HEK293T (cell line): ENCODE results near the gene CGN.
"Not testable (repeated sequence)": the region's sequence is repeated elsewhere in the genome, so short reads cannot be mapped to it uniquely, and the experiment has no call there.

Source experiments
- CTCF ChIA-PET: fragments of 350-600 bp; formaldehyde crosslinking; extraction: SDS; loops from one replicate; lab custom pipeline; 2021; ENCODE audit warnings: antibody characterized with exemption, inconsistent platforms; lab: Yijun Ruan, JAX
- POLR2A ChIA-PET: fragments of 350-600 bp; formaldehyde crosslinking; extraction: SDS; loops from one replicate; lab custom pipeline; 2020; ENCODE audit warnings: antibody characterized with exemption, inconsistent platforms; lab: Yijun Ruan, JAX
- DNase-seq: peaks from one replicate; pipeline ENCODE4 v3.0.0; 2012; ENCODE audit warnings: mixed read lengths; ENCODE audit errors: extremely low spot score
- ARNT ChIP-seq: fragments of 450-650 bp; IDR thresholded peaks from 2 replicates; pipeline ENCODE4 v1.6.1; 2017; ENCODE audit warnings: mild to moderate bottlenecking
- BHLHE40 ChIP-seq: fragments of 450-650 bp; IDR thresholded peaks from 2 replicates; pipeline ENCODE4 v1.6.1; 2016; ENCODE audit warnings: mild to moderate bottlenecking, moderate library complexity, borderline replicate concordance
- CTBP1 ChIP-seq: fragments of 450-650 bp; IDR thresholded peaks from 2 replicates; pipeline ENCODE4 v1.6.1; 2016; ENCODE audit warnings: borderline replicate concordance
- ELF4 ChIP-seq: fragments of 450-650 bp; IDR thresholded peaks from 2 replicates; pipeline ENCODE4 v1.6.1; 2017; ENCODE audit warnings: antibody characterized with exemption
- FOXA1 ChIP-seq: fragments of 450-650 bp; IDR thresholded peaks from 2 replicates; pipeline ENCODE4 v1.6.1; 2016; ENCODE audit warnings: mild to moderate bottlenecking
- FOXK2 ChIP-seq: fragments of 450-650 bp; IDR thresholded peaks from 2 replicates; pipeline ENCODE4 v1.6.1; 2016; ENCODE audit warnings: mild to moderate bottlenecking
- FOXM1 ChIP-seq: fragments of 450-650 bp; IDR thresholded peaks from 2 replicates; pipeline ENCODE4 v1.6.1; 2017; ENCODE audit warnings: mild to moderate bottlenecking, borderline replicate concordance
- HDGF ChIP-seq: fragments of 450-650 bp; IDR thresholded peaks from 2 replicates; pipeline ENCODE4 v1.6.1; 2017; ENCODE audit warnings: antibody characterized with exemption, borderline replicate concordance
- L3MBTL2 ChIP-seq: fragments of 450-650 bp; conservative IDR thresholded peaks from 2 replicates; pipeline ENCODE4 v1.6.1; 2016; ENCODE audit warnings: mild to moderate bottlenecking
- LEF1 ChIP-seq: fragments of 450-650 bp; IDR thresholded peaks from 2 replicates; pipeline ENCODE4 v1.6.1; 2017; ENCODE audit warnings: mild to moderate bottlenecking, borderline replicate concordance
- NFRKB ChIP-seq: fragments of 450-650 bp; IDR thresholded peaks from 2 replicates; pipeline ENCODE4 v1.6.1; 2016; ENCODE audit warnings: mild to moderate bottlenecking, moderate library complexity
- PKNOX1 ChIP-seq: fragments of 450-650 bp; IDR thresholded peaks from 2 replicates; pipeline ENCODE4 v1.6.1; 2016
- SP1 ChIP-seq: fragments of 450-650 bp; IDR thresholded peaks from 2 replicates; pipeline ENCODE4 v1.6.1; 2017
- SUZ12 ChIP-seq: fragments of 450-650 bp; IDR thresholded peaks from 2 replicates; pipeline ENCODE4 v1.6.1; 2016; ENCODE audit warnings: mild to moderate bottlenecking
- TARDBP ChIP-seq: fragments of 450-650 bp; IDR thresholded peaks from 2 replicates; pipeline ENCODE4 v1.6.1; 2016
- ZNF384 ChIP-seq: fragments of 450-650 bp; IDR thresholded peaks from 2 replicates; pipeline ENCODE4 v1.6.1; 2016

Gene CGN

GRCh38 chr1:151518936-151519335 lies 7.7 kb downstream of the CGN start:
- TF ChIP-seq SUZ12 (no peak), ZNF384 (no peak), FOXK2 (no peak), LEF1 (no peak), TARDBP (no peak), L3MBTL2 (no peak), FOXA1 (no peak), HDGF (no peak), CTBP1 (no peak), FOXM1 (no peak), ELF4 (no peak), ARNT (no peak), PKNOX1 (no peak), NFRKB (no peak), SP1 (no peak), BHLHE40 (no peak)
- ChIA-PET POLR2A (interaction anchor here (2.4 kb wide), 1 partner anchor 8 kb away, joined by 14 read pairs; the partner anchor contains the start of gene CGN), CTCF (interaction anchor here (1.3 kb wide), 1 partner anchor 15 kb away, joined by 3 read pairs; no protein-coding TSS in a partner anchor)
- no peak for DNase-seq

GRCh38 chr1:151519667-151520066 lies 8.5 kb downstream of the CGN start:
- ChIA-PET CTCF (no interaction called here), POLR2A (interaction anchor here (1.6 to 2.4 kb wide), 2 partner anchors 9 to 20 kb away, joined by 7 to 14 read pairs; partner anchors contain the start of genes CGN and TUFT1)
- DNase-seq, result no peak
- no peak for TF ChIP-seq PKNOX1
- TF ChIP-seq TARDBP, result no peak
- TF ChIP-seq CTBP1, result no peak
- no peak for TF ChIP-seq FOXK2
- TF ChIP-seq BHLHE40, result no peak
- TF ChIP-seq FOXA1, result no peak
- TF ChIP-seq NFRKB, result no peak
- TF ChIP-seq FOXM1, result no peak

- ChIA-PET CTCF (interaction anchor here (0.8 kb wide), 1 partner anchor 10 kb away, joined by 3 read pairs; the partner anchor contains the start of gene CGN), POLR2A (interaction anchor here (1.6 to 2.4 kb wide), 2 partner anchors 10 to 20 kb away, joined by 7 to 14 read pairs; partner anchors contain the start of genes CGN and TUFT1)
- DNase-seq, result no peak
- TF ChIP-seq ARNT, result no peak
- no peak for TF ChIP-seq L3MBTL2
- TF ChIP-seq CTBP1, result no peak
- TF ChIP-seq ELF4, result no peak
- no peak for TF ChIP-seq NFRKB
Measured at GRCh38 chr1:151520359-151520758, 9.2 kb downstream of the CGN start.

- DNase-seq, CTCF ChIA-PET: not testable (repeated sequence)
- POLR2A ChIA-PET, result interaction anchor here (0.7 kb wide), 1 partner anchor 37 kb away, joined by 3 read pairs; no protein-coding TSS in a partner anchor
Measured at GRCh38 chr1:151522427-151522826, 11.2 kb downstream of the CGN start.

GRCh38 chr1:151523326-151523725 lies 12.1 kb downstream of the CGN start:
- ChIA-PET CTCF (interaction anchor here (0.6 kb wide), 1 partner anchor 28 kb away, joined by 6 read pairs; no protein-coding TSS in a partner anchor), POLR2A (interaction anchor here (0.7 to 1.1 kb wide), 2 partner anchors 18 to 36 kb away, joined by 3 to 4 read pairs; no protein-coding TSS in a partner anchor)
- DNase-seq, result no peak
- TF ChIP-seq TARDBP (no peak), NFRKB (no peak), ZNF384 (no peak), BHLHE40 (no peak), L3MBTL2 (no peak), SUZ12 (no peak), HDGF (no peak)

- TF ChIP-seq ARNT (no peak), FOXM1 (no peak), TARDBP (no peak), ELF4 (no peak), BHLHE40 (no peak), FOXK2 (no peak)
- no peak for DNase-seq
- ChIA-PET POLR2A (interaction anchor here (1.0 kb wide), 1 partner anchor 13 kb away, joined by 3 read pairs; the partner anchor contains the start of gene CGN), CTCF (no interaction called here)
Measured at GRCh38 chr1:151524736-151525135, 13.5 kb downstream of the CGN start.

- ChIA-PET POLR2A (no interaction called here), CTCF (interaction anchor here (0.7 kb wide), 1 partner anchor 67 kb away, joined by 3 read pairs; no protein-coding TSS in a partner anchor)
- TF ChIP-seq ELF4 (no peak), L3MBTL2 (no peak), FOXM1 (no peak), FOXK2 (no peak), ZNF384 (no peak), HDGF (no peak), PKNOX1 (no peak), LEF1 (no peak), BHLHE40 (no peak), SUZ12 (no peak), CTBP1 (no peak), NFRKB (no peak), ARNT (no peak), FOXA1 (no peak), TARDBP (no peak), SP1 (no peak)
- DNase-seq, result no peak
Measured at GRCh38 chr1:151526735-151527525, 15.7 kb downstream of the CGN start.
